Breast epithelium (tissue), 3 donors: ENCODE results near the gene CHPF.

ENCODE experiments used
- POLR2AphosphoS5 ChIP-seq, 3 donors: sonication (generic); formaldehyde crosslinking; IDR thresholded peaks; one replicate each; pipeline ENCODE4 v1.6.1; 2017; ENCODE audit warnings: antibody characterized with exemption in 3 of 3
- TF ChIP-seq, protein P1 (sequence below), 3 donors: fragments of 450-650 bp; IDR thresholded peaks; one replicate each; pipeline ENCODE4 v1.5.1; 2016 to 2017; ENCODE audit warnings: antibody characterized with exemption in 3 of 3, mild to moderate bottlenecking in 3 of 3, moderate library complexity in 3 of 3

DNA sequence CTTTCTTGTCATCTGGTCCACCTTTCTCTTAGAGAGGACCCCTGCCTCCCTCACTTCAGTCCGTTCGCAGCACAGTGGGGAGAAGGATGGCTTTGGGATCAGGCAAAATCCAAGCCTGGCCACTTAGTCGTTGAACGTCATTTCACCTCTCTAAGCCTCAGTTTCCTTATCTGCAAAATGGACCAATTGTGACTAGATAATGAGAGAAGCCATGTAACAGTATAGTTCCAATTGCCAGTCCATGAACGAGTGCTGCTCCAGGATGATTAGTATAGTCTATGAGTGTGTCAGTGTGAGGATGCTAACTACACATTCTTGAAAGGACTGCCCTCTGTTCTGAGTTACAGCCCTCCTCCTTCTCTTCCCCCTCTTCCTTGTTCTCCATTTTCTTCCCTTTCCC is 29.6 kb upstream of the CHPF start:
- TF ChIP-seq, protein P1, sequence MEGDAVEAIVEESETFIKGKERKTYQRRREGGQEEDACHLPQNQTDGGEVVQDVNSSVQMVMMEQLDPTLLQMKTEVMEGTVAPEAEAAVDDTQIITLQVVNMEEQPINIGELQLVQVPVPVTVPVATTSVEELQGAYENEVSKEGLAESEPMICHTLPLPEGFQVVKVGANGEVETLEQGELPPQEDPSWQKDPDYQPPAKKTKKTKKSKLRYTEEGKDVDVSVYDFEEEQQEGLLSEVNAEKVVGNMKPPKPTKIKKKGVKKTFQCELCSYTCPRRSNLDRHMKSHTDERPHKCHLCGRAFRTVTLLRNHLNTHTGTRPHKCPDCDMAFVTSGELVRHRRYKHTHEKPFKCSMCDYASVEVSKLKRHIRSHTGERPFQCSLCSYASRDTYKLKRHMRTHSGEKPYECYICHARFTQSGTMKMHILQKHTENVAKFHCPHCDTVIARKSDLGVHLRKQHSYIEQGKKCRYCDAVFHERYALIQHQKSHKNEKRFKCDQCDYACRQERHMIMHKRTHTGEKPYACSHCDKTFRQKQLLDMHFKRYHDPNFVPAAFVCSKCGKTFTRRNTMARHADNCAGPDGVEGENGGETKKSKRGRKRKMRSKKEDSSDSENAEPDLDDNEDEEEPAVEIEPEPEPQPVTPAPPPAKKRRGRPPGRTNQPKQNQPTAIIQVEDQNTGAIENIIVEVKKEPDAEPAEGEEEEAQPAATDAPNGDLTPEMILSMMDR (IDR thresholded peaks at IDR 0.05): no peak
- no peak for TF ChIP-seq POLR2AphosphoS5 (IDR thresholded peaks at IDR 0.05)
